Iris pigment epithelial cell (primary cell): ENCODE measurements around the gene HOXC6.
"Not testable (repeated sequence)": the region's sequence is repeated elsewhere in the genome, so short reads cannot be mapped to it uniquely, and the experiment has no call there.

Experiments used
- DNase-seq: peaks from one replicate; pipeline ENCODE4 v3.0.0-alpha.2; 2011; ENCODE audit warnings: low read depth

HOXC6 gene

DNA sequence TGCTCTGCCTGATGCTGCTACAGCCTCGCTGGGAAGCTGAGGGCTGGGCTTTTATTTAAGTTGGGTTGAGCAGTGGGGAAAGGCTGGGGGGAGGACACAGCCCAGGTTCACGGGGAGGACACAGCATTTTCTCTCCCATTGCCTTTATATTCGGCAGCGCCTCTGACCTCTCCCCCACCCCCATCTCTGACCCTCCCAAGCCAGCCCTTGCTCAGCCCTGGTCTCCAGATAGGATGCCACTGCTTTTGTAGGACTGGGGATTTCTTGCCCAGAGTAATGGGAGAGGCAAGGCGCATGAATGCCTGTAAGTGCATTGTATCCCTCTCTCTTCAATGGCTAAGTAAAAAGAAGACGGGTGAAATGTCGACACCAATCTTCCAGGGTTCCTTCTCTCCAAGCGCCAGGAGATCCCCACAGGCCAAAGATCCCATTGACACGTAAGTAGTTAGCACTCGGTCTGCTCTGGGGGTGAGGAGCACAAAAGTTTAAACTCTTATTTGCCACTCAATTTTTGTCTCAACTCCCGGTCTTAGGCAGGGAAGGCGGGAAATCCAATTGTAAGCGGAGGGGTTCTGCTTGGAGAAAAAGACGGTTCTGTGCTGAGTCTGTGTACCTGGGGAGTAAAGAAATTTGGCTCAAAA, 30.0 kb downstream of the HOXC6 start:
- DNase-seq: no peak

DNA sequence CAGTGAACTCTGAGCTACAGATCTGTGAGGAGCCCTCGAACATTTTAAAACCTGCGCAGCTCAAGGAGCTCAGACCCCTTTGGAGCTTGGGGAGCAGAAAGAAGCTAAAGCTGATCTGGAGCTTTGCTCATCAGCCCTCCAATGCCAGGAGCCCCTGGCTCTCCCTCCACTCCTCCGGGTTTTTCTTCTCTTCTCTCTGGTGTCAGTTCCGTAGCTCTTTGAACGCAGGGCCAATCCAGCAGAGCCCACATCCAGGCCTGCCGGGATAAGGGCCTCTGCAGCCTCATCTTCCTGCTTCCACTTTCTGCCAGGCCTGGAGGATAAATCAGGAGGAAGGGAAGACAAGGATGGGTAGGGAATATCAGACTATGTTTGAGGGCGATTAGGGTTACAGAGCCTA, 31.4 kb downstream of the HOXC6 start:
- DNase-seq: no peak

DNA sequence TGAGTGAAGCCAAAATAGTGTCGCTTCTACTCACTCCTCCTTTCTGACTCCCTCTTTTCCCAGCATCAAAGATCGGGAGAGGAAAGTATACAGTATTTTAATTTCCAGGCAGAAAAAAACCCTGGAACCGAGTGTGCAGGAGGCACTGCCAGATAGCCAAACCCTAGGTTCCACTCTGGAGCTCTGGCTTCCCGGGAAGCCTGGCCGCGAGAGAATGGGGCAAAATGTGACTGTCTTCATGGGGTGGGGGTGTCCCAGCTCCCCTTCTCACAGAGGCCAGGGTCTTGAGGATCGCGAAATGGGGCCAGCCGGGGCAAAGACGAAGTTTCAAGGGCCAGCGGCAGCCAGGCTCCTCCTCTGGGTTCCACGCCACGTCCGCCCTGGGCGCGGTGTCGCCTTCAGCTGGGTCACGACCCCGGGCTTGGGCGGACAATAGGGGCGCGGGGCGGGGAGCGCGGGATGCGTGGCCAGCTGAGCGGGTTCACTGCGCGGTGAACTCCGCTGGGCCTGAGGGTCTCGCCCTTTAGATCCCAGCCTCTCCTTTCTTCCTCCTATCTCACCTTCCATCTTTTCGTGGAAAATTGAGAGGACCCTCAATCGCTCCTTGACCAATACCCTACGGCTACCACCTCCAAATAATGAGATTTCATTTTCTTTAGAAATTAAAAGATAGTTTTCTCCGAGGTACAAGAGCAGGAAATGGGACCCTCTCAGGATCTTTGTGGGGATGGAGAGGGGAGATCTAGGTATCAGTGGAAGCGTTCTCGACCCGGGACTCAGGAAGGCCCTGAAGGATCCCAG, 32.1 kb downstream of the HOXC6 start:
- DNase-seq: no peak

DNA sequence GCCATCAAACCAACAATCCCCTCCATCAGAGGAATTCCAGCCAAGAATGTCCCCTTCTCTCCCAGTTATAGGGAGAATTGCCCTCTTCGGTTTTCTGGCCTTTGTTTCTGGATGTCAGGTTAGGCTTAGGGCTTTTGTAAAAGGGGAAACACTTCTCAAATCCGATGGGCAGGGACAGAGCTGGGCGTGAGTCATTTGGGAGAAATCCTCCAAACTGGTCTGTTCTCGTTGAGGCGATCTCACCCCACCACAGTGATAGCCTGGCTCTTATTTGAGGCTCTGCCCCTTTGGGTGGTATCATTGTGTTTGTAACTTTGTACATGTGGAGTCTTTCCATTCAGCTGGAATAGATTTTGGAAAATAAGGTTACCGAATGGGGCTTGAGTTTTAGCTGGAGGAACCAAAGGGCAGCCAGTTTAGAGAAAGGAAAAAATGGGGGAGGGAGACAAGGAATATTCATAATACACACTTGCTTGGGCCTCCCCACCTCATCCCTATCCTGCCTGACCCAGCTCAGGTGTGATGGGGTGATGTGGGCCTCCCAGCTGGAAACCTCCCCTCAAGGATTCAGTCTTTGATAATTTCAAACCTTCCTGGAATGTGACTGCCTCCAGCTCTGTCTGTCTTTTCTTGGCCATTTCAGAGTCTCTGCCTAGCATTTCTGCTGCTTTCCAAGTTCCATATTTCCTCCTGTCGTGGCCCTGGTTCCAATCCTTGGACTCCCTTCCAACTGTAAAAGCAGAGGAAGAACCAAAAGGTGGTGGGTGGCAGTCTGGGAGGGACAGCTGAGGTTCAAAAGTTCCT, 32.9 kb downstream of the HOXC6 start:
- DNase-seq: no peak

DNA sequence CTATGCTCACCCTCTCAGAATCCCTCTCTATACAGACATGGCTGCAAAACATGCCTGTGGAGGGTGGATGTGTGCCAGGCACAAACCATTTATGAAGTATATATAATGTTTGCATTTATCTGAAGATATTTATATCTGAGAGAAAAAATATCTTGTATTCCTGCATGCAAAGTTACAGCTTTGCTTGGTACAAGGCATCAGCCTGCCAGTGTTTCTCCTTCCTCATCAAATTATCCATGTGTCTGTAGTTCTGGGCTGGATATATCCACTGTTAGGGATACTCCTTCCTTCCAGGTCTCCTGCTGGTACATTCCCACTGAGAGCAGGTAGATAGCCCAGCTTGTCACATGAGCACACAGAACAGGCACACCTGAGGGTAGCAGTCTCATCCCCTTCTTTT, 37.4 kb downstream of the HOXC6 start:
- no peak for DNase-seq

DNA sequence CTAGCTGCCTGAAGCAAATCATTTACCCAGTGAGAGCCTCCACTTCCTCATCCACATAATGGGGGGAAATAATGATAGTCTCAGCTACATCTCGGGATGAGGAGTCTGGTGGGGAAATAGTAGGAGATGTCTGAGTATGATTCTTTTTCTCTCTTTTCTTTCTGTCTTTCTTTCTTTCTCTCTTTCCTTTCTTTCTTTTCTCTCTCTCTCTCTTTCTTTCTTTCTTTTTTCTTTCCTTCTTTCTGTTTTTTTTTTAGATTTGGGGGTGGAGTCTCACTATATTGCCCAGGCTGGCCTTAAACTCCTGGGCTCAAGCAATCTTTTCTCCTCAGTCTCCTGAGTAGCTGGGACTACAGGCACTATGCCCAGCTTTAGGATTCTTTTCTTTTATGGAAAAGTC, 38.2 kb downstream of the HOXC6 start:
- no peak for DNase-seq

DNA sequence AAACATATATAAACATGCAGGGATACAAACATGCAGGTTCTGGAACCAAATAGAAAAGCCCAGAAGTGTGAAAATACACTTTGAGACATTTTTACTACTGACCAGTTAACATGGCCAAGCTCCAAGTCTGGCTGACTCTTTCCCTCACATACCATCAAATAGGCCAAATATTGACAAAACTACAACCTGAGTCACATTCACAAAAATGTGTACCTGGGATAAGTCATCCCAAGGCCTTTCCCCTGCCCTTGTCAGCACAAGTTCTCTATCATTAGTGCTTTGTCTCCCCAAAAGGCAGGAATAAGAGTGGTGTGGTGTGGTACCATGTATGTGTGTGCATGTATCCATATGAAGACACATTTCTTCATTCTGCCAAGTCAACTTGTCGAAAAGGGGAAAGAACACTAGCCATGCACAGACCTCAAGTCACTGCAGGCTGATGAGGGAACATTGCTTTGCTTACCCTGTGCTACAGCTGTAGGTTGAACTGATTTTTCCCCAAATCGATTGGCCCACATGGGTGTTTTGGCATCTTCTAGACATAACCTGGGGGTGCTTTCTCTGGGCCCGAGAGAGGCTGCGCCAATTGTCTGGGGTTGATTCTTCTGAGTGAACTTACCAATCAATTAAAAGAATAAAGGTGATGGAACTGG, 40.3 kb downstream of the HOXC6 start:
- no peak for DNase-seq

DNA sequence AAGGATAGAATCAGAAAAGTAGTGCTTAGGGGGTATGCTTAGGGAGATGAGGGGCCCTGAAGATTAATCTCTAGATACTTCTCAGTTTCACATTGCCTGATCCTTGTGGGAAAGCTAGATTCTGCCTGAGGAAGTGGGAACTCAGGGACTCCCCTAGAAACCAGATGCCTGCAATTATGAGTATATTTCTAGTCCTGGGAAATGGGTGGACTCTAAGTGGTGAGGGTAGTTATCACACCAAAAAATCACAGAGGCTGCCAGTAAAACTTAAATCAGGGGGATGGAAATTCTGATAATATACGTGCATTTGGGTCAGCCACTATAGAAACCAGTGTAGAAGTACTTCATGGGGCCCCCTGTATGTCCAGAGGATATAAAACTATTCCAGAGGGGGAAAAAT, 43.7 kb downstream of the HOXC6 start:
- DNase-seq: no peak

DNA sequence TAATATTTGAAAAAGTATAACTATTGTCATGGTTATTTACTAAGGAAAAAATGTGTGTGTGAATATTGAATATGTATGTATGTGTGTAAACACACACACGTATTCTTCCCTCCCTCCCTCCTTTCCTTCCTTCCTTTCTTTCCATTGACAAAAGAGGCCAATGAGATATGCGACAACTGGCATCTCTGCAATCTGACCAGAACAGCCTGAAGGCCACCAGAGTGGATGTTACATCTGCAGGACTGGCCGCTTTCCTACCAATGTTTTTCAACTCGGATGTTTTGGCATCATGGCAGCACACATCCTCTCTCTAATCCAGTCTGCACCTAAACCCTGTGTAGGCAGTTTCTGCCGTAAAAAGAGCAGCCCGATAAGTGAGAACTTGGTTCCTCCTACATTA, 46.1 kb downstream of the HOXC6 start:
- DNase-seq: no peak

DNA sequence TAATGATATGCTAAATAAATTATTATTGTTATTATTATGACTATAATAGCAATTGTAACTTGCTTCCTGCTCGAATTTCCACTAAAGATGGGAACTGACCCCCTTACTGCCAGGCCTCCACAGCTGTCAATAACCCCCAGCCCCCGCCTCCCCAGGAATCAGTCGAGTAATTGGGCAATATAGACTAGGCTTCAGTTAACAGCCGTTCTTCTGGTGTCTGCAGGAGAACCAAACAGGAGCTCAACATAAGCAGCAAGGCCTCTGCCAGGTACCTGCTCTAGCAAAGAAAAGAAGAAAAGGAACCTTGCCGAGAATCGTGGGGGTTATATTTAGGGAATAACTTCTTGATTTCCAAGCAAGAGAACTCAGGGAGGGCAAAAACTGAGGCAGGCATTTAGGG, 47.2 kb downstream of the HOXC6 start:
- DNase-seq: no peak

DNA sequence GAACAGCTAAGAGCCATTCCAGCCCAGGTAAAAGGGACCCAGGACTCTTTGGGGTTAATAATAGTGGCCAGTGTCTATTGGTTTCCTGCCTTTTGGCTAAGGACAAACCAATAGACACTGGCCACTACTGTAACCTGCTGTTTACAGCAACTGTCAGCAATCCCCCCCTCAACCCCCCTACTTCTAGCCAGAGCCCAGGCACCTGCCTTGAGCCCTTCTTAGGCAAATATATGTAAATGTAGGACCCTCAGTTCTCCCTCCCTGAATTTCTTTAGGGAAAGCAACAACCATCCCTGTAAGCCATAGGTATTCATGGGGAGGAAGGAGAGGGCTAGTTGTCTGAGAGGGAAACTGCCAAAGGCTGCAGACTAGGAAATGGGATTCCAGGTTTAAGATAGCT, 47.7 kb downstream of the HOXC6 start:
- no peak for DNase-seq

DNA sequence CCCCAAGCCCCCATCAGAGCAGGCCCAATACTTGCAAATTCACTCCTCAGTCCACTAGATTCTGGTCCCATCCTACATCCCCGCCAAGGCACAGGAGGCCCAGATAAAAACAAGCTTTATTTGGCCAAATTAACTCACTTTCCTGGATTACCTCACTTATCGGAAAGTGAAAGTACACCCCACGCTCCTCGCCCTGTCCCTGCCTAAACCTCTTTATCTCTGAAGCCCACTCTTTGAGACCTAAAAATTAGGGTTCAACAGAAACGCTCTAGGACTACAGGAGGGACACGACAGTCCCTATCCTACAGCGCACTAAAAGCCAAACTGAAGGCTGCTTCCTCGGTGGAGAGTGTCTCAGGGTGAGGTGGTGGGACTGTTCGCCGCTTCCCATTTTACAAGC, 49.6 kb downstream of the HOXC6 start:
- not testable (repeated sequence) for DNase-seq

DNA sequence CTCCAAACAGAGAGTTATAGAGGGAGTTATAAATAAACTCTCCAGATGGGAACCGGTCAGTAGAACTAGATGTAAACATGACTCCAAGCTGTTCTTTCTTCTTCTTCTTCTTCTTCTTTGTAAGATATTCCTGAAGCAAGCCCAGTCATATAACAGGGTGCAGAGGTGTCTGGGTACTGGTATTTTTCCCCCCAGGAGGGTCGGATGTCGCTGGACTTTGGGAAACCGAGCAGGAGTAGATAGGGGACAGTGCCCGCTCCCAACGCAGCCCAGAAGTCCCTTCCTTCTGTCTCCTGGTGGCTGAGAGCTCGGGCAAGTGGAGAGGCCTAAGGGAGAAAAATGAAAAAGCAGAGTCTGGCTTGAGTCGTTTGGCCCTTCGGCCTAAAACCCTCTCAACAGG, 50.9 kb downstream of the HOXC6 start:
- DNase-seq: not testable (repeated sequence)
